Mesangial cell (primary cell): Measurements from ENCODE around the gene DBI. TPM values are rescaled to one million over a fixed set of nuclear protein-coding genes. Genes with fewer than 3 reads are reported as not detected.

Experiments used
- total RNA-seq: library from RNA; depleted of rRNA; stranded (reverse); fragments of >200 nt; gene quantifications from 2 replicates; pipeline ENCODE4 v1.2.3, GENCODE V29; 2015

DBI gene
- total RNA-seq, result 100 and 169 TPM in 2 replicates

DNA sequence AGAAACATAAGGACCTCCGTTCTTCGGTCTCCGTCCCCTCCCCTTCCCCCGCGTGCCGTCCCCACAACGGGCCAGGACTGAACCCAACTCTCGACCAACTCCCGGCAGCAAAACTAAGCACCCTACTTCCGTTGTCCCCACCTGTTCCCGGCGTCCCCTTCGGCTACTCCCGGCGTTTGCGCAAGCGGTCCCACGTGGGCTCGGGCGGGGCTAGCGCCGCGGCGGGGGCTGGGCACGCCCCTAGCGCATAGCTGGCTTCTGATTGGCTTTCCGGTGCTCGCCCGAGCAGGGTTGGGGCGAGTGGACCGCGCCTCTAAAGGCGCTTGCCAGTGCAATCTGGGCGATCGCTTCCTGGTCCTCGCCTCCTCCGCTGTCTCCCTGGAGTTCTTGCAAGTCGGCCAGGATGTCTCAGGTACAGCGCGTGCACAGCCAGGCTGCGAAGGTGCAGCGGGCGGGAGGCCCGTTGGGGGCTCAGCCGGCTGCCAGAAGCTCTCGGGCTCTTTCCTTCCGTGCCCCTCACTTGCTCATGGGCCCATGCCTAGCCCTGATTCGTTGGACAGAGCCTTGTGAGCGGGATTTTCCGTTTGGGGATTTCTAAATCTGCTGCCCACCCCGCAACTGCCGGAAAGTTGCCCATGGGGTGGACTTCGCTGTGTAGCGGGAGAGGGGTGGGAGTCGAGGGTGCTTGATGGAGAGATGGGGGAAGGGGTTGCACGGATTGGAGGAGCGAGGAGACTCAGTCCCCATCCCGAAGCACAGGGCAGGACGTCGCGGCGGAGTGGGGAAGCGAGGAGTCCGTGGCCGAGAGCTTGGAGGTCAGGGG lies at the start of gene DBI, which contains the start of gene C2orf76:
TSS of gene DBI (plus strand) at position 329 of the 823 bp plus-strand sequence. CDS start at position 404, 75 bp downstream.
TSS of gene C2orf76 (minus strand) at position 186 of the 823 bp plus-strand sequence. CDS start 26,875 bp downstream, outside the sequence.

Other genes with a start within 250 kb of the DBI start
- not detected in 2 replicates for gene C1QL2, start 208.2 kb upstream of the DBI start, total RNA-seq
- gene STEAP3, start 143.1 kb upstream of the DBI start, total RNA-seq, result 46.6 and 53.1 TPM in 2 replicates
- gene C2orf76, start 143 bp upstream of the DBI start, total RNA-seq, result 7.4 and 10.6 TPM in 2 replicates
- gene TMEM37, start 64.9 kb downstream of the DBI start, total RNA-seq, result 1.6 and 12.9 TPM in 2 replicates
- gene SCTR, start 157.5 kb downstream of the DBI start, total RNA-seq, result 1.4 TPM in 1 of 2 replicates, not detected in the other
- 0.81 and 1.8 TPM in 2 replicates for gene CFAP221, start 177.5 kb downstream of the DBI start, total RNA-seq